Measurements from ENCODE around the gene TTLL6. TPM values are rescaled to one million over a fixed set of nuclear protein-coding genes. Genes with fewer than 3 reads are reported as not detected.

The TTLL6 gene
- total RNA-seq, 1 experiment from 2014 or later = 0.29 TPM

DNA sequence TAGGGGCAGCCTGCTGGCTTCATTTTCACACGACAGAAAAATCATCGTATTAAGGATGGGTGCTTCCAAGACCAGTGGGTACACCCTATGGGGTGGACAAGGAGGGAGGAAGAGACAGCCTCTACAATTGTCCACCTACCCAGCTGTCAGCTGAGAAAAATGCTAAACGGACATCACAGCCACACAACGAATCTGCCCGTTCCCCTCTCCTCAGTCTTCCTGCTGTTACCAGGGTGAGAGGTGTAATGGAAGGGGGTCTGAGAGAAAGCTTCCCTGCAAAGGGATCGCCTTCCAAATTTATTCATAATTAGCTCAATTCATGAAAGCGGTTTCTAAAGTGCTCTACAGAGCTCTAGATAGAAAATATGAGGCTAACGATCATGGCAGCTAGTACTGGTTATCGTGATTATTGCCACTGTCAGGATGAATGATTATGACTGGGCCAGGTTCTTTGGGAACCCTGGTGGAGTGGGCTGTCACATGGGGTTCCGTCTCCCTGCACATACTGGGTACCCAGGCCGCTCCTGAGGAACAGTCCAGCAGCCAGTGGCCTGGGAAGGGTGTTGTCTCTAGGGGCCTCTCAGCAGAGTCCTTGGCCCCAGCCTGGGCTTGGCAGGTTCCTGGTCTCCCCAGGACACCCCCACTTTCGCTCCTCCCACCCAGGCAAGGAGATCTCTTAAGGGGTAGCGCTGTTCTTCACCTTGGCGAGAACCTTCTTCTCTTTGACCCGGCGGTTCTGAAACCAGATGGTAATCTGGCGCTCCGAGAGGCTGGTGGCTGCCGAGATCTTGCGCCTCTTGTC, 90.7 kb downstream of the TTLL6 start:
- BruUV-seq (replicated peaks) = no TSS peak
- peak overlapping the region; percentile 90 for H3K9ac ChIP-seq (ENCODE audit: low read length)
- H3K27me3 ChIP-seq (ENCODE audit: low read length) = no peaks in the 10 kb centered on the region
- intact Hi-C loops (cut with micrococcal nuclease) = loop anchor here (1.0 kb wide), 1 partner anchor 12 kb away; no protein-coding TSS in a partner anchor
- H3K79me2 ChIP-seq (ENCODE audit: low read length) = peaks cover 84% of the 10 kb centered on the region
- peak overlapping the region; percentile 43 for H2AFZ ChIP-seq (ENCODE audit: low read length)
- ChIA-PET POLR2A (ENCODE audit: unreplicated experiment) (no interaction called here), CTCF (interaction anchor here (4.5 to 5.0 kb wide), 2 partner anchors 48 to 65 kb away, joined by 58 to 76 read pairs; no protein-coding TSS in a partner anchor)
- H3K36me3 ChIP-seq (ENCODE audit: low read depth, low read length) = no peaks in the 10 kb centered on the region
- TF ChIP-seq EZH2 (IDR thresholded peaks at IDR 0.05; ENCODE audit: low read length, unreplicated experiment) (no peak), EZH2phosphoT487 (IDR thresholded peaks at IDR 0.05; ENCODE audit: borderline replicate concordance, low read length) (no peak)
- TF ChIP-seq, protein P1, sequence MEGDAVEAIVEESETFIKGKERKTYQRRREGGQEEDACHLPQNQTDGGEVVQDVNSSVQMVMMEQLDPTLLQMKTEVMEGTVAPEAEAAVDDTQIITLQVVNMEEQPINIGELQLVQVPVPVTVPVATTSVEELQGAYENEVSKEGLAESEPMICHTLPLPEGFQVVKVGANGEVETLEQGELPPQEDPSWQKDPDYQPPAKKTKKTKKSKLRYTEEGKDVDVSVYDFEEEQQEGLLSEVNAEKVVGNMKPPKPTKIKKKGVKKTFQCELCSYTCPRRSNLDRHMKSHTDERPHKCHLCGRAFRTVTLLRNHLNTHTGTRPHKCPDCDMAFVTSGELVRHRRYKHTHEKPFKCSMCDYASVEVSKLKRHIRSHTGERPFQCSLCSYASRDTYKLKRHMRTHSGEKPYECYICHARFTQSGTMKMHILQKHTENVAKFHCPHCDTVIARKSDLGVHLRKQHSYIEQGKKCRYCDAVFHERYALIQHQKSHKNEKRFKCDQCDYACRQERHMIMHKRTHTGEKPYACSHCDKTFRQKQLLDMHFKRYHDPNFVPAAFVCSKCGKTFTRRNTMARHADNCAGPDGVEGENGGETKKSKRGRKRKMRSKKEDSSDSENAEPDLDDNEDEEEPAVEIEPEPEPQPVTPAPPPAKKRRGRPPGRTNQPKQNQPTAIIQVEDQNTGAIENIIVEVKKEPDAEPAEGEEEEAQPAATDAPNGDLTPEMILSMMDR (conservative IDR thresholded peaks at IDR 0.05; ENCODE audit: low read depth, low read length) = no peak
- H3K4me1 ChIP-seq (ENCODE audit: insufficient read depth, low read length) = peaks cover 36% of the 10 kb centered on the region
- H3K9me3 ChIP-seq (ENCODE audit: low read length) = no peaks in the 10 kb centered on the region
- H3K9me2 ChIP-seq (replicated peaks; ENCODE audit: low read length) = no peaks in the 10 kb centered on the region
- peak overlapping the region; percentile 90 for H3K4me3 ChIP-seq (ENCODE audit: low read length)
- no peaks in the 10 kb centered on the region for H4K20me1 ChIP-seq (ENCODE audit: low read length)
- H3F3A ChIP-seq (ENCODE audit: low read length, unreplicated experiment) = peaks cover 8% of the 10 kb centered on the region
- DNase-seq (peak; percentile 35), ATAC-seq (no peak)
- peak overlapping the region; percentile 91 for H3K27ac ChIP-seq (ENCODE audit: low read length)
- H3K4me2 ChIP-seq (ENCODE audit: low read length) = peak overlapping the region; percentile 85

DNA sequence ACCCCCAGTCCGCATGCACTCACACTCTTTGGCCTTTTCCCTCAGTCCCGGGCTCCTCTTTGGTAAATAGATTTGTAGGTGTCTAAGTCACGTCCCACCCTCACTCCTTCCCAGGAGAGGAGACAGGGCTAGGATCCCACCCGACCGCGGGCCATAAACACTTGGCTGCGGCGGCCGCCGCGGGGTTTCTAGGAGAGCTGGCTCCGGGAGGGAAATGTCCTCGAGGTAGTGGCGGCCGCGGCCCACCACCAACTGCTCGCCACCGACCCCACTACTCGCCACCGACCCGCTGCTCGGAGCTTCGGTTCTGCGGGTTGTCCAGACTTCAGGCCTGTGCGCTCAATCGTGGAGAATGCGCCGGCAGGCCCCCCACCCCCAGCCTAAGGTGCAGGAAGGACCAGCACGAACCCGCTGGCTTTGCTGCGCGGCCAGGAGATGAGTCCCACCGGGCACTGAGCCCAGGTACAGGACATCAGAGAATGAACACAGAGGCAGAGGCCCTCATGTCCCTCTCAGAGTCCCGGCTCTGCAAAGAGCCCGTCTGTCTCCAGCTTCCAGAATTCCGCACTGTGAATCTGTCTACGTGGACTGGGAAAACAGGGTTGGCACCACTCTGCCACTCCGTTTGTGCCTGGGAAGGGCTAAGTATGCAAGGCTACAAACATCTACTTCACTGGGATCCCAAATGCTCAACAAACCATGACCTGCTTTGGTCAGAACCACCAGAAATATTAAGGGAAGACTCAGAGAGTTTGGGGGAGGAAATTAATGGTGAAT, 91.6 kb downstream of the TTLL6 start:
- peak; percentile 80 for DNase-seq
- peaks cover 8% of the 10 kb centered on the region for H3F3A ChIP-seq (ENCODE audit: low read length, unreplicated experiment)
- H3K9me2 ChIP-seq (replicated peaks; ENCODE audit: low read length) = no peaks in the 10 kb centered on the region
- H3K4me3 ChIP-seq (ENCODE audit: low read length) = peak overlapping the region; percentile 90
- intact Hi-C loops (cut with micrococcal nuclease) = loop anchor here (1.0 kb wide), 1 partner anchor 13 kb away; no protein-coding TSS in a partner anchor
- ChIA-PET CTCF (interaction anchor here (0.6 to 5.0 kb wide), 7 partner anchors 21 to 153 kb away, joined by 3 to 76 read pairs (median 7); no protein-coding TSS in a partner anchor), POLR2A (ENCODE audit: unreplicated experiment) (interaction anchor here (0.6 kb wide), 2 partner anchors 12 to 54 kb away, joined by 3 read pairs; no protein-coding TSS in a partner anchor)
- peak; percentile 0; the same call in 1 of the 2 replicates for ATAC-seq
- H3K27ac ChIP-seq (ENCODE audit: low read length) = peak overlapping the region; percentile 91
- H3K27me3 ChIP-seq (ENCODE audit: low read length) = no peaks in the 10 kb centered on the region
- no peaks in the 10 kb centered on the region for H3K36me3 ChIP-seq (ENCODE audit: low read depth, low read length)
- H3K9me3 ChIP-seq (ENCODE audit: low read length) = no peaks in the 10 kb centered on the region
- no peaks in the 10 kb centered on the region for H4K20me1 ChIP-seq (ENCODE audit: low read length)
- no TSS peak for BruUV-seq (replicated peaks)
- no peak for TF ChIP-seq EZH2 (IDR thresholded peaks at IDR 0.05; ENCODE audit: low read length, unreplicated experiment)
- TF ChIP-seq, protein P1 (conservative IDR thresholded peaks at IDR 0.05; ENCODE audit: low read depth, low read length) = no peak
- TF ChIP-seq EZH2phosphoT487 (IDR thresholded peaks at IDR 0.05; ENCODE audit: borderline replicate concordance, low read length) = no peak
- H2AFZ ChIP-seq (ENCODE audit: low read length) = peak overlapping the region; percentile 43
- H3K4me1 ChIP-seq (ENCODE audit: insufficient read depth, low read length) = peaks cover 42% of the 10 kb centered on the region
- peaks cover 92% of the 10 kb centered on the region for H3K79me2 ChIP-seq (ENCODE audit: low read length)
- H3K9ac ChIP-seq (ENCODE audit: low read length) = peak overlapping the region; percentile 90
- peak overlapping the region; percentile 85 for H3K4me2 ChIP-seq (ENCODE audit: low read length)
